Measurements from ENCODE around the gene FLAD1. TPM values are rescaled to one million over a fixed set of nuclear protein-coding genes. Genes with fewer than 3 reads are reported as not detected.

The FLAD1 gene
- total RNA-seq, 2 donors from 2014 or later, result 28.2 to 46.1 TPM

- H3K27ac ChIP-seq, result peak overlapping the region; percentile 81
- peaks cover 13% of the 10 kb centered on the region for H3K4me1 ChIP-seq
- TF ChIP-seq, protein P1, sequence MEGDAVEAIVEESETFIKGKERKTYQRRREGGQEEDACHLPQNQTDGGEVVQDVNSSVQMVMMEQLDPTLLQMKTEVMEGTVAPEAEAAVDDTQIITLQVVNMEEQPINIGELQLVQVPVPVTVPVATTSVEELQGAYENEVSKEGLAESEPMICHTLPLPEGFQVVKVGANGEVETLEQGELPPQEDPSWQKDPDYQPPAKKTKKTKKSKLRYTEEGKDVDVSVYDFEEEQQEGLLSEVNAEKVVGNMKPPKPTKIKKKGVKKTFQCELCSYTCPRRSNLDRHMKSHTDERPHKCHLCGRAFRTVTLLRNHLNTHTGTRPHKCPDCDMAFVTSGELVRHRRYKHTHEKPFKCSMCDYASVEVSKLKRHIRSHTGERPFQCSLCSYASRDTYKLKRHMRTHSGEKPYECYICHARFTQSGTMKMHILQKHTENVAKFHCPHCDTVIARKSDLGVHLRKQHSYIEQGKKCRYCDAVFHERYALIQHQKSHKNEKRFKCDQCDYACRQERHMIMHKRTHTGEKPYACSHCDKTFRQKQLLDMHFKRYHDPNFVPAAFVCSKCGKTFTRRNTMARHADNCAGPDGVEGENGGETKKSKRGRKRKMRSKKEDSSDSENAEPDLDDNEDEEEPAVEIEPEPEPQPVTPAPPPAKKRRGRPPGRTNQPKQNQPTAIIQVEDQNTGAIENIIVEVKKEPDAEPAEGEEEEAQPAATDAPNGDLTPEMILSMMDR (IDR thresholded peaks at IDR 0.05), result peak; percentile 16
- peak overlapping the region; percentile 55 for H3K4me3 ChIP-seq
- H3K9ac ChIP-seq (ENCODE audit: low read depth in 2 of 2, low read length in 2 of 2), result peak overlapping the region; percentile 85 to 94
- no peaks in the 10 kb centered on the region for H3K27me3 ChIP-seq
- peak; percentile 53 for DNase-seq
- H3K9me3 ChIP-seq, result no peaks in the 10 kb centered on the region
- intact Hi-C loops (cut with DNase I), result no loop called here
- H3K36me3 ChIP-seq, result peaks cover 23% of the 10 kb centered on the region
Measured at GRCh38 chr1:154962156-154962749, 20.9 kb upstream of the FLAD1 start.

DNA sequence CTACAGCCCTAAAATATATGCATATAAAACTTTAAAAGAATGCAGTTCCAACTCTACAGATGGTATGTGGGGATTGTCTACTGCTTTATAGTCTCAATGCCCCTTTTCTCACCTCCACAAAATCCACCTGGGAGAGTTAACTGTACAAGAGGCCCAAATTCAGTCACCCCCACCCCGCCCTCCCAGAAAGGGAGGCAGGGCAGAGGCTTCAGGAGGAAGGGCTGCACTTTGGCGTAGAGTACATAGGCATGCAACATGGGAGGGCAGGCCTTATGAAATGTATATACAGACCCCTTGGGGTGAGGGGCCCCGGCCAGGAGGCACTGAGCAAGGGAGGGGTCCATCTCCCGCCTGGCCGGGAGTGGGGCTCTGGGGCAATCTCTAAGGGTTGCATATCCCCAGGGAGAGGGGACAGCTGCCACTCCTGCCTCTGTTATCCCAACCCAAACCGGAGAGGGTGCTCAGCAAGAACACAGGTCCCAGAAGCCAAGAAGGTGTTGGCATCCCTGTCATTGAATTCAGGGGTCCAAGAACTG is 20.3 kb upstream of the FLAD1 start:
- Histone ChIP-seq H3K27ac (peak overlapping the region; percentile 81), H3K9me3 (no peaks in the 10 kb centered on the region), H3K9ac (ENCODE audit: low read depth in 2 of 2, low read length in 2 of 2) (peak overlapping the region in 1 of 2 donors; percentile 94), H3K36me3 (peaks cover 23% of the 10 kb centered on the region), H3K4me1 (peaks cover 13% of the 10 kb centered on the region), H3K4me3 (peak overlapping the region; percentile 55), H3K27me3 (no peaks in the 10 kb centered on the region)
- DNase-seq, result no peak
- intact Hi-C loops (cut with DNase I), result no loop called here
- TF ChIP-seq, protein P1 (IDR thresholded peaks at IDR 0.05), result no peak

DNA sequence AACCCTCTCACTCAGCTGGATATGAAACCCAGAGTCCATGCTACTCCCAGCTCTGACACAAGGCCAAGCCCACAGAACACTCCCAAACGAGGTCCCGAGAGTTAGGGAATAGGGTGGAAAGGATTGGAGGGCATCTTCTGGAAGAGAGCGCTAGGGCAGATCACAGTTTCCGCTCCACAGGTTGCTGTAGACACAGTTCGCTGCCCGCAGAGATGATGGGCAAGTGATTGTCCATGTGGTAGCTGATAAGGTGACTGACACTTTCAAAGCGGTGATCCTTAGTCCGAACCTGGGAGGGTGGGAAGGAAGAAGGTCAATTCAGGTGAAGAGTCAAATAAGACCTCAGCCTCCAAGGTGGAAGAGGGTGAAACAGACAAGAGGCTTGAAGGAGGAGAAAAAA is 19.5 kb upstream of the FLAD1 start:
- Histone ChIP-seq H3K27ac (no peak overlapping the region), H3K9ac (ENCODE audit: low read depth in 2 of 2, low read length in 2 of 2) (no peak overlapping the region), H3K27me3 (no peaks in the 10 kb centered on the region), H3K4me1 (peaks cover 13% of the 10 kb centered on the region), H3K4me3 (no peak overlapping the region), H3K36me3 (peaks cover 23% of the 10 kb centered on the region), H3K9me3 (no peaks in the 10 kb centered on the region)
- TF ChIP-seq, protein P1 (IDR thresholded peaks at IDR 0.05), result no peak
- no peak for DNase-seq
- intact Hi-C loops (cut with DNase I), result no loop called here

GRCh38 chr1:154964359-154964758 is 18.8 kb upstream of the FLAD1 start:
- TF ChIP-seq, protein P1 (IDR thresholded peaks at IDR 0.05), result no peak
- Histone ChIP-seq H3K27me3 (no peaks in the 10 kb centered on the region), H3K4me1 (peaks cover 13% of the 10 kb centered on the region), H3K4me3 (no peak overlapping the region), H3K27ac (no peak overlapping the region), H3K9ac (ENCODE audit: low read depth in 2 of 2, low read length in 2 of 2) (no peak overlapping the region), H3K9me3 (no peaks in the 10 kb centered on the region), H3K36me3 (peaks cover 23% of the 10 kb centered on the region)
- intact Hi-C loops (cut with DNase I), result no loop called here
- DNase-seq, result no peak

DNA sequence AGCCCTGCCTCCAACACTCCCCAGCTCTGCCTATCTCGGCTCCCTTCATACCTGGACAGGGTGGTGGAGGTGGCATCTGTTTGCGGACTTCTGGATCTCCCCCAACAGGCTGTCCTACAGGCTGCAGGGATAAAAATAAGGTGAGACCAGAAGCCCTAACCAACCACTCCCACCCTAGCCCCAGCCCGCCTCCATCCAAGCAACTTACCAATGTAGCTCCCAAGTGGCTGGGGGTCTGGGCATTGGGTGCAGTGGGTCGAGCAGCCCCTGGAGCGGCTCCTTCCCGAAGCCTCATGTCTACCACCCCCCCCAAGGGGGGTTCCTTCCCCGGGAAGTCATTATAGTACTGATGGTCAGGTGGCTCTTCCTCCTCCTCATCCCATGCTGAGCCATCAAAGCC is 17.0 kb upstream of the FLAD1 start:
- intact Hi-C loops (cut with DNase I), result no loop called here
- TF ChIP-seq, protein P1 (IDR thresholded peaks at IDR 0.05), result no peak

More for the DNA sequence above, 17.0 kb upstream of the FLAD1 start:
- H3K4me1 ChIP-seq, result peaks cover 9% of the 10 kb centered on the region
- H3K9ac ChIP-seq (ENCODE audit: low read depth in 2 of 2, low read length in 2 of 2), result no peak overlapping the region
- H3K27ac ChIP-seq, result no peak overlapping the region
- H3K9me3 ChIP-seq, result no peaks in the 10 kb centered on the region
- no peak for DNase-seq
- H3K27me3 ChIP-seq, result no peaks in the 10 kb centered on the region
- no peak overlapping the region for H3K4me3 ChIP-seq
- peaks cover 23% of the 10 kb centered on the region for H3K36me3 ChIP-seq
